Activated gamma-delta T cell (primary cell): ENCODE measurements around the gene LRRTM4.
"Not testable (repeated sequence)": the region's sequence is repeated elsewhere in the genome, so short reads cannot be mapped to it uniquely, and the experiment has no call there.

Source experiments
- DNase-seq: peaks from one replicate; lab custom pipeline; 2025; lab: John Stamatoyannopoulos, UW

The LRRTM4 gene

GRCh38 chr2:77314721-77315120 lies 207.5 kb downstream of the LRRTM4 start:
- no peak for DNase-seq

GRCh38 chr2:77310416-77310815 lies 211.8 kb downstream of the LRRTM4 start:
- no peak for DNase-seq

- DNase-seq: no peak
These were observed 212.5 kb downstream of the LRRTM4 start for GRCh38 chr2:77309725-77310124.

- no peak for DNase-seq
These were observed 220.7 kb downstream of the LRRTM4 start for GRCh38 chr2:77301441-77301840.

GRCh38 chr2:77296791-77297190 lies 225.4 kb downstream of the LRRTM4 start:
- no peak for DNase-seq

GRCh38 chr2:77294474-77294873 lies 227.7 kb downstream of the LRRTM4 start:
- no peak for DNase-seq

GRCh38 chr2:77284353-77284752 lies 237.8 kb downstream of the LRRTM4 start:
- no peak for DNase-seq

GRCh38 chr2:77271262-77271661 lies 250.9 kb downstream of the LRRTM4 start:
- no peak for DNase-seq

GRCh38 chr2:77270433-77270832 lies 251.7 kb downstream of the LRRTM4 start:
- DNase-seq: no peak

GRCh38 chr2:77268626-77269025 lies 253.6 kb downstream of the LRRTM4 start:
- no peak for DNase-seq

- no peak for DNase-seq
These were observed 289.2 kb downstream of the LRRTM4 start for GRCh38 chr2:77232909-77233425.

GRCh38 chr2:77228391-77228790 lies 293.8 kb downstream of the LRRTM4 start:
- no peak for DNase-seq

GRCh38 chr2:77210725-77211124 lies 311.5 kb downstream of the LRRTM4 start:
- DNase-seq: no peak

GRCh38 chr2:77207331-77207730 lies 314.8 kb downstream of the LRRTM4 start:
- DNase-seq: no peak

- DNase-seq: no peak
These were observed 320.4 kb downstream of the LRRTM4 start for GRCh38 chr2:77201755-77202154.

- no peak for DNase-seq
These were observed 322.8 kb downstream of the LRRTM4 start for GRCh38 chr2:77199411-77199810.

- DNase-seq: no peak
These were observed 328.2 kb downstream of the LRRTM4 start for GRCh38 chr2:77193858-77194448.

GRCh38 chr2:77192811-77193289 lies 329.3 kb downstream of the LRRTM4 start:
- DNase-seq: no peak

- DNase-seq: no peak
These were observed 330.5 kb downstream of the LRRTM4 start for GRCh38 chr2:77191665-77192064.

- no peak for DNase-seq
These were observed 331.3 kb downstream of the LRRTM4 start for GRCh38 chr2:77190721-77191346.

- no peak for DNase-seq
These were observed 337.1 kb downstream of the LRRTM4 start for GRCh38 chr2:77185052-77185451.

GRCh38 chr2:77179297-77179696 lies 342.9 kb downstream of the LRRTM4 start:
- no peak for DNase-seq

GRCh38 chr2:77175266-77175780 lies 346.9 kb downstream of the LRRTM4 start:
- DNase-seq: not testable (repeated sequence)
